Mucosa of descending colon (tissue), 3 donors: Measurements from ENCODE around the gene ALDH1L2. TPM values are rescaled to one million over a fixed set of nuclear protein-coding genes. Genes with fewer than 3 reads are reported as not detected.

Experiments
- ATAC-seq: fragments of 200-7000 bp; cut with Tn5 transposase; one replicate; pipeline ENCODE4 v1.9.1; 2020; ENCODE audit warnings: mild to moderate bottlenecking, moderate library complexity
- DNase-seq, 3 donors: peaks; one replicate each; pipeline ENCODE4 v3.0.0-alpha.2; 2020
- H3K36me3 ChIP-seq: fragments of 200-600 bp; one replicate; pipeline ENCODE4 v1.8.0; 2021; ENCODE audit warnings: low read depth, mild to moderate bottlenecking
- H3K4me1 ChIP-seq: fragments of 200-600 bp; one replicate; pipeline ENCODE4 v1.8.0; 2021; ENCODE audit warnings: low read depth, mild to moderate bottlenecking
- H3K4me3 ChIP-seq: fragments of 200-600 bp; one replicate; pipeline ENCODE4 v1.8.0; 2021; ENCODE audit warnings: mild to moderate bottlenecking
- H3K9me3 ChIP-seq: fragments of 200-600 bp; one replicate; pipeline ENCODE4 v1.8.0; 2021; ENCODE audit warnings: mild to moderate bottlenecking
- CTCF ChIP-seq: fragments of 200-600 bp; IDR thresholded peaks from one replicate; pipeline ENCODE4 v1.8.0; 2022; ENCODE audit warnings: antibody characterized with exemption, mild to moderate bottlenecking
- intact Hi-C, 2 donors: fragments of 100-400 bp; cut with DNase I in 1 of 2; cut with micrococcal nuclease in 1 of 2; formaldehyde crosslinking; loops; one replicate each; pipeline versions ENCODE4 v1.11.0 to v1.11.1; 2022; cut with DNase I, micrococcal nuclease
- total RNA-seq, 3 donors: library from RNA; stranded (reverse); fragmentation: NEBNext Ultra II Directional in 2 of 3; extraction: Animal tissue kit (Norgen Biotek cat#: 25700) in 2 of 3; gene quantifications; one replicate each; pipeline versions ENCODE4 v1.2.1 to v1.2.4, GENCODE V29; 2021 to 2023
- donor health status: DM: no; HTN: no; CAD: no; lungs with moderate emphysema.
- donor health status: DM: no; HTN: no; CAD: no.
- donor health status: DM: no; HTN: yes; CAD: no.

ALDH1L2 gene
- total RNA-seq, 3 donors from 2014 or later, result 1.4 to 5.0 (median 4.3) TPM

- intact Hi-C loops, result no loop called here
- Histone ChIP-seq H3K4me1 (no peaks in the 10 kb centered on the region), H3K4me3 (no peak overlapping the region), H3K36me3 (no peaks in the 10 kb centered on the region), H3K9me3 (no peaks in the 10 kb centered on the region)
- TF ChIP-seq CTCF, result no peak
- no peak for ATAC-seq
- no peak for DNase-seq
Observed at GRCh38 chr12:105109465-105110212, 25.4 kb upstream of the ALDH1L2 start.

GRCh38 chr12:105107494-105108371 is 23.5 kb upstream of the ALDH1L2 start, which contains the start of gene WASHC4:
WASHC4 (plus strand) TSS chr12:105107731; CDS start chr12:105107801, 70 bp downstream.
- no peaks in the 10 kb centered on the region for H3K36me3 ChIP-seq
- no peaks in the 10 kb centered on the region for H3K9me3 ChIP-seq
- peak; percentile 99 for ATAC-seq
- H3K4me3 ChIP-seq, result peak within 1 kb of the TSS; percentile 82
- no peak for TF ChIP-seq CTCF
- DNase-seq, result peak; percentile 95 to 98 (median 97)
- intact Hi-C loops, result no loop called here
- no peaks in the 10 kb centered on the region for H3K4me1 ChIP-seq

- Histone ChIP-seq H3K36me3 (no peaks in the 10 kb centered on the region), H3K9me3 (no peaks in the 10 kb centered on the region), H3K4me3 (peak overlapping the region; percentile 82), H3K4me1 (no peaks in the 10 kb centered on the region)
- no peak for DNase-seq
- peak; percentile 39 for ATAC-seq
- no peak for TF ChIP-seq CTCF
- intact Hi-C loops, result no loop called here
Observed at GRCh38 chr12:105107171-105107493, 22.9 kb upstream of the ALDH1L2 start.

GRCh38 chr12:105106621-105107020 is 22.4 kb upstream of the ALDH1L2 start:
- intact Hi-C loops, result no loop called here

GRCh38 chr12:105104762-105105161 is 20.5 kb upstream of the ALDH1L2 start:
- intact Hi-C loops, result no loop called here
- H3K4me3 ChIP-seq, result no peak overlapping the region
- DNase-seq (no peak), ATAC-seq (no peak)
- no peaks in the 10 kb centered on the region for H3K36me3 ChIP-seq
- no peaks in the 10 kb centered on the region for H3K4me1 ChIP-seq
- H3K9me3 ChIP-seq, result no peaks in the 10 kb centered on the region
- TF ChIP-seq CTCF, result no peak

More at GRCh38 chr12:105106621-105107020, 22.4 kb upstream of the ALDH1L2 start:
- Histone ChIP-seq H3K9me3 (no peaks in the 10 kb centered on the region), H3K4me3 (no peak overlapping the region), H3K36me3 (no peaks in the 10 kb centered on the region), H3K4me1 (no peaks in the 10 kb centered on the region)
- TF ChIP-seq CTCF, result no peak
- ATAC-seq (no peak), DNase-seq (no peak)
